ENCODE results near the gene SARNP.
A peak's percentile ranks its signal among the peaks of the same experiment; 100 is the strongest.

Gene SARNP

DNA sequence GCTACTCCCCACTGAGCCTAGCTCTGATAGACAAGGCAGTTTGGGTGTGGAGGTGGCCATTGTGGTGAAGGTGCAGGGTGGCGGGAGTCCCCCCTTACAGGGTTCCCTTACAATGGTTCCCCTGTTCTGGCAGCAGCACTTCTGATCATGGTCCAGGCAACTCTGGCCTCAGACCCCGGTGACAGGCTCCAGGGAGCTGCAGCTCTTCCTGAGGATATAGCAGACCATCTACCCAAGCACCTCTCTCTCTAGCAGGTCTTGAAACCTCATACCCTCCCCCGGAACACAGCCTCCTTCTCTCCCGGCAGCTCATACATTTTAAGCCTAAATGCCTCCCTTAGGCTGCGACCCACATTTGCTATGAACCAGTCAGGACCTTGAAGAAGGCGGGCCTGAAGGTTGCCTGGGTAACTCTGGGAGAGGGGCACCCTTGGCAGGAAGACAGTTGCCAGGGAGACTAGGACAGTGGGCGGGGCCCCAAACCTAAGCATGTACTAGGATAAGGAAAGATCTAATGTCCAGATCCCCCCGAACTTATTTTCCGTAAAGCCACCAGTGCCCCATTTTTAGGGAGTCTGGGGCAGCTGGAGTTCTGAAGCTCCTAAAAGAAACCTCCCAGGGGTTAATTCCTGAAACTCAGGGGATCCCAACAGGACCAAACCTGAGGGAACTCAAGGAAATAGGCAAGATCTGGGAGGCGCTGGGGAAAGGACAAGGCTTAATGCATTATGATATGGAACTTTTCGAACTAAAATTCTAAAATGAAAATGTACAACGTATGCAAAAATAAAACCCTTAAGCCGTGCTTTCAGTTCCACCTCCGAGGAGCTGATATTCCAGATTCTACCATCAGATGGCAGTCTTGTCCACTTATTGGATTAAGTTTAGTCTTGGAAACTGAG is 79.2 kb downstream of the SARNP start:
- Histone ChIP-seq H3K36me3 (ENCODE audit: control insufficient read depth, insufficient read depth, low read length, severe bottlenecking) (no peaks in the 10 kb centered on the region), H3K4me1 (ENCODE audit: control insufficient read depth, insufficient read depth, low read length) (peaks cover 21% of the 10 kb centered on the region), H3K4me3 (ENCODE audit: low read length) (peak overlapping the region; percentile 91), H3K9ac (ENCODE audit: low read length) (peak overlapping the region; percentile 89), H3K9me3 (ENCODE audit: control insufficient read depth, low read length) (no peaks in the 10 kb centered on the region), H3K27me3 (replicated peaks; ENCODE audit: control insufficient read depth, insufficient read depth, low read length) (no peaks in the 10 kb centered on the region)
- peak; percentile 96 for DNase-seq (ENCODE audit: low read depth)

DNA sequence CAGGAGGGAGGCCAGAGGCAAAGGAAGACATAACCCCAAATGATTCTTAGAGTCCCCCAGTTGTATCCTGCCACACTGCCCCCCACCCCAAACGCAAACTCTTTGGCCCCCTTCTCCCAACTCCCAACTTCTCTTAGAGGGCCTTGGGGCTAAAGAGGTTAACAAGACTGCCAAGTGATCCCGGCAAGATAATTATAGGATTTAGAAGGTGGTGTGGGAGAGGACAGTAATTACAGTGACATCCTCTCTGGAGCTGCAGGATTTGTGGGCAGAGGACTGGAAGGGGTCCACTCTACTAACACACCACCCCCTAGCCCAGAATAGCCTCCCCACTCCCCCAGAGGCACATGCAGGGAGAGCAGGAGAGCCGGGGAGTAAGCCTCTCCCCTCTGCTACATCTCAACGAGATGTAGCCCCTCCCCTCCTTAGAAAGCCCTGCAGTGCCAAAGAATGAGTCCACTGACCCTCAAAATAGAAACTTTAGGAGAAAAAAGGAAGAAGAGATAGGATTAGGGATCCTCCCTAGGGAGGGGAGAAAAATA is 79.9 kb downstream of the SARNP start:
- no peaks in the 10 kb centered on the region for H3K9me3 ChIP-seq (ENCODE audit: control insufficient read depth, low read length)
- no peaks in the 10 kb centered on the region for H3K27me3 ChIP-seq (replicated peaks; ENCODE audit: control insufficient read depth, insufficient read depth, low read length)
- peak overlapping the region; percentile 91 for H3K4me3 ChIP-seq (ENCODE audit: low read length)
- DNase-seq (ENCODE audit: low read depth) = no peak
- no peaks in the 10 kb centered on the region for H3K36me3 ChIP-seq (ENCODE audit: control insufficient read depth, insufficient read depth, low read length, severe bottlenecking)
- H3K9ac ChIP-seq (ENCODE audit: low read length) = peak overlapping the region; percentile 89
- H3K4me1 ChIP-seq (ENCODE audit: control insufficient read depth, insufficient read depth, low read length) = peaks cover 21% of the 10 kb centered on the region

DNA sequence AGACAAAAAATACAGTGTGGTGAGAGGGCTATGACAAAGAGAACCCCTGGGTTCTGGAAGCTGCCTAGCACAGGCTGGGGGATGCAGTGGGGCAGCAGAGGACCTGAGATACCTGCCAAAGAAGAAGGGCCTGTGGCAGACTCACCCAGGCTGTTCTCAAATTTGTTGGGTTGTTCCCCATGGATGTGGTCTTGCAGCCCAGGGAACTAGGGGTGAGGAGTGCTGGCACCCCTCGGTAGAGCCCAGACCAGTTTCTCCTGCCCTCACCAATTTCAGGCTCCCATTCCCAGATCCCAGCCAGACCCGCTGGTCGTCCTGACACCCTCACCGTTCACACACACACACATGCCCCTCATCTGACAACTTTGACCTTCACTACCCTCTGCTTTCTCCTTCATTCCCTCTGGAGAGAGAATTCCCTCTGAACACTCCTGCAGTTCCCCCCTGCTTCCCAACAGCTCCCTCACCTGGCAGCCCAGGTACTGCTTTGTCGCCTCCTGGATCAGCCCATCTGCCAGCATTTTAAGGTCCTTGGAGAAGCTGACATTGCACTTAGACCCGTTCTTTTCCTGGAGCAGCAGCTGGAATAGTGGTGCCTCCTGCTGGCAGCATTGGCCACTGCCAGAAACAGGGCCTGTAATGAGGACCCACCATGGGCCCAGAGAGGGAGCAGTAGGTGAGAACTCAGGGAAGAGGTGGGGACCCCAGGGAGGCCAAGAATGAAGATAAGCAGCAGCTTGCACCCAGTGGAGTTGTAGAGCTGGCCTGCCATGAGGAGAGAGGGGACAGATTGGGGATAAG is 80.5 kb downstream of the SARNP start:
- no peak overlapping the region for H3K4me3 ChIP-seq (ENCODE audit: low read length)
- H3K36me3 ChIP-seq (ENCODE audit: control insufficient read depth, insufficient read depth, low read length, severe bottlenecking) = no peaks in the 10 kb centered on the region
- H3K9ac ChIP-seq (ENCODE audit: low read length) = peak overlapping the region; percentile 89
- H3K27me3 ChIP-seq (replicated peaks; ENCODE audit: control insufficient read depth, insufficient read depth, low read length) = no peaks in the 10 kb centered on the region
- no peaks in the 10 kb centered on the region for H3K9me3 ChIP-seq (ENCODE audit: control insufficient read depth, low read length)
- H3K4me1 ChIP-seq (ENCODE audit: control insufficient read depth, insufficient read depth, low read length) = peaks cover 21% of the 10 kb centered on the region
- DNase-seq (ENCODE audit: low read depth) = peak; percentile 70

DNA sequence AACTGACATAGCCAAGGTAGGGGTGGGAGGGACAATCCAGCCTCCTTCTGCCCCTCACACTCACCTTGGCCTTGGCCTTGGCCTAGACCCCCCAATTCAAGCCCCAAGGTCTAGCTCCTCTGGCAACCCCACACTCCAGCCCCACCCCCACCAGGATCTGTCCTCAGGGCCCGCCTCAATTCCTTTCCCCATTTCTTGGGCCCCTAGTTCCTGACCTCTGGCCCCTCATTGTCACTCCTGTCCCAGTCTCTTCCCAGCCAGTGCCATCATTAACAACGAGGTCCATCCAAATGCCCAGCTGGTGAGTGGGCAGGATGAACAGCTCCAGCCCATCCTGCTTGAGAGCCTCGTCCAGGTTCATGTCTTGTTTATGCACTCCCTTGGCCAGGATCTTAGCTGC is 81.4 kb downstream of the SARNP start:
- no peak overlapping the region for H3K4me3 ChIP-seq (ENCODE audit: low read length)
- DNase-seq (ENCODE audit: low read depth) = no peak
- peaks cover 21% of the 10 kb centered on the region for H3K4me1 ChIP-seq (ENCODE audit: control insufficient read depth, insufficient read depth, low read length)
- peak overlapping the region; percentile 11 for H3K9ac ChIP-seq (ENCODE audit: low read length)
- H3K9me3 ChIP-seq (ENCODE audit: control insufficient read depth, low read length) = no peaks in the 10 kb centered on the region
- no peaks in the 10 kb centered on the region for H3K36me3 ChIP-seq (ENCODE audit: control insufficient read depth, insufficient read depth, low read length, severe bottlenecking)
- H3K27me3 ChIP-seq (replicated peaks; ENCODE audit: control insufficient read depth, insufficient read depth, low read length) = no peaks in the 10 kb centered on the region

DNA sequence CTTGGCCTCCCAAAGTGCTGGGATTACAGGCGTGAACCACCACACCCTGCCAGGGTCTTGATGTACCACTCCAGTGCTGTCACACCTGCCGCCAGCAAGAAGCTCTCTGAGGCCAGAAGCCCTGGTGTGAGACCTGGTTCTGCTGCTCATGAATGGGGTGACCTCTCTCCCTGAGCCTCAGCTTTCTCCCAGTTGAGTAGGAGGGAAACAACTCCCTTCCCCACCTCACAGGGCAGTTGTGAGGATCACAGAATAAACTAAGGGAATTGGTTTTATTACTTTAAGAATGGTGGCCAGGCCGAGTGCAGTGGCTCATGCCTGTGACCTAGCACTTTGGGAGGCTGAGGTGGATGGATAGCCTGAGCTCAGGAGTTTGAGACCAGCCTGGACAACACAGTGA is 82.9 kb downstream of the SARNP start:
- H3K4me3 ChIP-seq (ENCODE audit: low read length) = no peak overlapping the region
- H3K27me3 ChIP-seq (replicated peaks; ENCODE audit: control insufficient read depth, insufficient read depth, low read length) = no peaks in the 10 kb centered on the region
- no peaks in the 10 kb centered on the region for H3K36me3 ChIP-seq (ENCODE audit: control insufficient read depth, insufficient read depth, low read length, severe bottlenecking)
- no peaks in the 10 kb centered on the region for H3K9me3 ChIP-seq (ENCODE audit: control insufficient read depth, low read length)
- peaks cover 31% of the 10 kb centered on the region for H3K4me1 ChIP-seq (ENCODE audit: control insufficient read depth, insufficient read depth, low read length)
- no peak overlapping the region for H3K9ac ChIP-seq (ENCODE audit: low read length)
- DNase-seq (ENCODE audit: low read depth) = no peak

DNA sequence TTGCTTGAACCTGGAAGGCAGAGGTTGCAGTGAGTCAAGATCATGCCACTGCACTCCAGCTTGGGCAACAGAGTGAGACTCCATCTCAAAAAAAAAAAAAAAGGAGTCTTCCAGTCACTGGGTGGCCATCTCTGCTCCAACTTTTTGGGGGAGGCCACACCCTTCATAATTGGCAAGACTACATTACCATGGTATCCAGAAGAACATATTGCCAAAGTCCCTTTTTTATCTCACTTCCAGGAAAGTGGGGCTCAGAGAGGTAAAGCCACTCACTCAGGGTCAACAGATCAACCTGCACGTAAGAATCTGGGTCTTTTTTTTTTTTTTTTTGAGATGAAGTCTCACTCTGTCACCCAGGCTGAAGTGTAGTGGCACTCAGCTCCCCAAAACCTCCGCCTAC is 83.7 kb downstream of the SARNP start:
- Histone ChIP-seq H3K9me3 (ENCODE audit: control insufficient read depth, low read length) (no peaks in the 10 kb centered on the region), H3K4me1 (ENCODE audit: control insufficient read depth, insufficient read depth, low read length) (peaks cover 31% of the 10 kb centered on the region)
- DNase-seq (ENCODE audit: low read depth) = no peak

DNA sequence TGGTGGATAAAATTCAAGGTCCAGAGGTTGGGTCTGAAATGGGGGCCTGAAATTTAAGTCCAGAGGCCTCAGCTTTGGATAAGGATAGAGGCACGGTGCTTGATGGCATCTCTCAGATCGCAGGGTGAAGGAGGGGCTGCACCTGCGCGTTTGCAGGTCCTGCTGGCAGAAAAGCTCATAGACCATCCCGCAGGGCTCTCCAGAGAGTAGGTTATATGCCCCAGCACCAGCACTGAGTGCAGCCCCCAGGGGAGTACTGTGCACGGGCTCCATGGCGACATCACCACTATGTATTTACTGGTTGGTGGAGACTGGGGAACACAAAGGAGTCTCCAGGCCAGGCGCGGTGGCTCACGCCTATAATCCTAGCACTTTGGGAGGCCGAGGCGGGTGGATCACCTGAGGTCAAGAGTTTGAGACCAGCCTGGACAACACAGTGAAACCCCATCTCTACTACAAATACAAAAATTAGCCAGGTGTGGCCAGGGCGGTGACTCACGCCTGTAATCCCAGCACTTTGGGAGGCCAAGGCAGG is 84.4 kb downstream of the SARNP start:
- DNase-seq (ENCODE audit: low read depth) = no peak
- Histone ChIP-seq H3K9me3 (ENCODE audit: control insufficient read depth, low read length) (no peaks in the 10 kb centered on the region), H3K27me3 (replicated peaks; ENCODE audit: control insufficient read depth, insufficient read depth, low read length) (no peaks in the 10 kb centered on the region), H3K9ac (ENCODE audit: low read length) (no peak overlapping the region), H3K4me1 (ENCODE audit: control insufficient read depth, insufficient read depth, low read length) (peaks cover 25% of the 10 kb centered on the region), H3K4me3 (ENCODE audit: low read length) (no peak overlapping the region), H3K36me3 (ENCODE audit: control insufficient read depth, insufficient read depth, low read length, severe bottlenecking) (no peaks in the 10 kb centered on the region)

More for the DNA sequence above, 83.7 kb downstream of the SARNP start:
- Histone ChIP-seq H3K27me3 (replicated peaks; ENCODE audit: control insufficient read depth, insufficient read depth, low read length) (no peaks in the 10 kb centered on the region), H3K36me3 (ENCODE audit: control insufficient read depth, insufficient read depth, low read length, severe bottlenecking) (no peaks in the 10 kb centered on the region), H3K9ac (ENCODE audit: low read length) (no peak overlapping the region), H3K4me3 (ENCODE audit: low read length) (no peak overlapping the region)

DNA sequence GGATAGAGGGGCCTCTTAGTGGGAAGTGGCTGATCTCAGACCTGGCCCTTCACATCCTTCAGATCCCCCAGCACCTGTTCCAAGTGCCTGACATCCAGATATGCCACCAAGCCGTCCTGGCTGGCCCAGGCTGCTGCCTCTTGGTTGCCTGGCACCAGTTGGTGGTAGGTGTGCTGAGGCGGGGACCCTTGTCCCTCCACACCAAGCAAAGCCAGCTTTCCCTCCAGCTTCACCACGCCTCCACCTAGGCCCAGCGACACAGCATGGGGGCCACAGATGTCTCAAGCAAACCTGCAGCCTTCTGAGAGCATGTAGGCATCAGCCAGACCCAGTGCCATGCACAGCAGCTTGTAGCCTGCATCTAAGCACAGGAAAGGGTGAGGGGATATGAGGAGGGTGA is 85.2 kb downstream of the SARNP start:
- Histone ChIP-seq H3K4me1 (ENCODE audit: control insufficient read depth, insufficient read depth, low read length) (peaks cover 17% of the 10 kb centered on the region), H3K27me3 (replicated peaks; ENCODE audit: control insufficient read depth, insufficient read depth, low read length) (no peaks in the 10 kb centered on the region), H3K9ac (ENCODE audit: low read length) (no peak overlapping the region), H3K4me3 (ENCODE audit: low read length) (no peak overlapping the region), H3K36me3 (ENCODE audit: control insufficient read depth, insufficient read depth, low read length, severe bottlenecking) (no peaks in the 10 kb centered on the region), H3K9me3 (ENCODE audit: control insufficient read depth, low read length) (no peaks in the 10 kb centered on the region)
- no peak for DNase-seq (ENCODE audit: low read depth)

DNA sequence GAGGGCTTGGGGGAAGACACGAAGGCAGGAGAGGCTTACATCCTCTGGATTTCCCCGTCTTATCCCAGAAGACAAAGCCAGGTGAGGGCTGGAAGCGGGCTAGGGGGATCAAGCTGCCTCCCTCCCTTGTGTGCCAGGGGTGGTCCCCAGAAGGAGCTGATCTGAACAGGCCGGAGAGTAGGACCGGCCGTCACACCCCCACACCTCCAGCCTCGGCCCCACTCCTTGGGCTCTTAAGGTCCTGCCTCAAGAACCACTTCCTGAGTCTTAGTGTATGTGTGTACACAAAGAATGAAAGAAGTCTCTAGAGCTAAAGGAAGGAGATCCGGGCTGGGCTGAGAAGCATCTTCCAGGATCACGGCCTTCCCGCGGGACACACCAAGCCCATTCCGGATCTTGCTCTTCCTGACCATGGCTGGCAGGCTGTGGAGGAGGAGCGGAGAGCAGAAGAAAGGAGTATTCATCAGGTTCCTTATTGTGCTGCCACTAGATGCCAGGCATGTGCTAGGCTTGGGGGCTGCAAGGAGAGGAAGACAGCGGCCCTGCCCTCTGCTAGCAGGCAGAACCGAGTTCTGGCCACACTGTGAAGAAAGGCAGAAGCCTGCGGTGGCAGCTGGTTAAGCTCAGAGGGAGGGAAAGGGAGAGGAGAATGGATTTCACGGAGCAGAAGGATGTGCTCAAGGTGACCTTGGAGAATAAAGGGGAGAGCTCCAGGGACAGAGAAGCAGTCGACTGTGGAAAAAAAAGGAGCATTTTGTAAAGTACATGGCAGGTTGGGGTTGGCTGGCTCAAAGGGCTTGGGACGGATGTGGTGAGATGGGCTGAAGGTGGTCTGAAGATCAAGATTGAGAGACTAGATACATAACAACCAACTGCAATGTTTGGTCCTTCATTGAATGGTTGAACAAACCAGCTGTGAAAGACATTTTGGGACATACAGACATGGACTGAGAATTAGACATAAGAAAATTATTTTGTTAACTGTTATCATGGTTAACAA is 87.4 kb downstream of the SARNP start:
- H3K4me3 ChIP-seq (ENCODE audit: low read length) = peak overlapping the region; percentile 97
- peaks cover 19% of the 10 kb centered on the region for H3K36me3 ChIP-seq (ENCODE audit: control insufficient read depth, insufficient read depth, low read length, severe bottlenecking)
- H3K4me1 ChIP-seq (ENCODE audit: control insufficient read depth, insufficient read depth, low read length) = peaks cover 36% of the 10 kb centered on the region
- H3K27me3 ChIP-seq (replicated peaks; ENCODE audit: control insufficient read depth, insufficient read depth, low read length) = no peaks in the 10 kb centered on the region
- no peaks in the 10 kb centered on the region for H3K9me3 ChIP-seq (ENCODE audit: control insufficient read depth, low read length)
- H3K9ac ChIP-seq (ENCODE audit: low read length) = peak overlapping the region; percentile 99
- peak; percentile 64 for DNase-seq (ENCODE audit: low read depth)
